Endothelial cell of umbilical vein (primary cell): ENCODE results near the gene WDR5. TPM values are rescaled to one million over a fixed set of nuclear protein-coding genes. Genes with fewer than 3 reads are reported as not detected.

Experiments used
- BruUV-seq: library from RNA; stranded (reverse); fragments of 400-500 nt; replicated peaks from 2 replicates; lab custom pipeline; 2021; lab: Mats Ljungman, UMichigan
- CTCF ChIA-PET: fragments of 300-600, 350-600 bp; sonication (Branson Sonifier 250); formaldehyde crosslinking; loops from one replicate; lab custom pipeline; 2021; ENCODE audit warnings: antibody characterized with exemption, inconsistent platforms; lab: Charles Lee
- POLR2A ChIA-PET: fragments of 300-600, 350-600 bp; sonication (Branson Sonifier 250); formaldehyde crosslinking; loops from one replicate; lab custom pipeline; 2021; ENCODE audit warnings: antibody characterized with exemption, inconsistent platforms; lab: Charles Lee
- DNase-seq: peaks from one replicate; pipeline ENCODE4 v3.0.0-alpha.2; 2011; ENCODE audit warnings: low read depth, low spot score
- FAIRE-seq: peaks from 2 replicates; lab custom pipeline; 2011; peaks lifted over from hg19 to GRCh38; lab: Jason Lieb, UNC
- H2AFZ ChIP-seq: 2 replicates; pipeline ENCODE4 v1.6.0; 2012; ENCODE audit warnings: low read depth, low read length, control low read depth, inconsistent platforms
- H3K27ac ChIP-seq: 2 replicates; pipeline ENCODE4 v1.5.1; 2011; ENCODE audit warnings: low read depth, mild to moderate bottlenecking, control low read depth, low read length, moderate library complexity; ENCODE audit not compliant: insufficient read depth
- H3K27me3 ChIP-seq, 2 experiments: 2 replicates each; pipeline versions ENCODE4 v1.6.0 to v1.6.1; 2011; ENCODE audit warnings: low read length in 2 of 2, mixed read lengths in 1 of 2; ENCODE audit not compliant: control insufficient read depth in 2 of 2, insufficient read depth in 2 of 2
- H3K36me3 ChIP-seq, 2 experiments: 2 replicates in 1 of 2; 3 replicates in 1 of 2; pipeline ENCODE4 v1.5.1; 2011; ENCODE audit warnings: low read length in 2 of 2, mild to moderate bottlenecking in 1 of 2, moderate library complexity in 1 of 2; ENCODE audit not compliant: control insufficient read depth in 2 of 2, insufficient read depth in 2 of 2; ENCODE audit errors: extremely low read depth in 1 of 2
- H3K4me1 ChIP-seq: 3 replicates; pipeline ENCODE4 v1.5.1; 2011; ENCODE audit warnings: mild to moderate bottlenecking, low read length; ENCODE audit not compliant: control insufficient read depth, insufficient read depth; ENCODE audit errors: extremely low read depth
- H3K4me2 ChIP-seq: 2 replicates; pipeline ENCODE4 v1.6.1; 2011; ENCODE audit warnings: low read length, control low read depth, mixed read lengths; ENCODE audit not compliant: insufficient read depth
- H3K4me3 ChIP-seq, 3 experiments: fragments of 200-600 bp in 1 of 3; sonication (generic), shearing (Covaris generic) in 1 of 3; replicated peaks in 1 of 3; 2 replicates each; pipeline ENCODE4 v1.5.1; 2011 to 2016; ENCODE audit warnings: control low read depth in 3 of 3, low read length in 3 of 3, mild to moderate bottlenecking in 2 of 3, inconsistent platforms in 1 of 3, low read depth in 1 of 3, moderate library complexity in 1 of 3; ENCODE audit not compliant: insufficient read depth in 1 of 3
- H3K79me2 ChIP-seq: 2 replicates; pipeline ENCODE4 v1.6.0; 2012; ENCODE audit warnings: low read length, inconsistent platforms; ENCODE audit not compliant: control insufficient read depth, insufficient read depth
- H3K9ac ChIP-seq: replicated peaks from 2 replicates; pipeline ENCODE3; 2011; ENCODE audit warnings: low read length, control low read depth; ENCODE audit not compliant: insufficient read depth; ENCODE audit errors: extremely low read depth
- H3K9me1 ChIP-seq: replicated peaks from 3 replicates; pipeline ENCODE4 v1.6.0; 2011; ENCODE audit warnings: mild to moderate bottlenecking, low read length; ENCODE audit not compliant: control insufficient read depth, insufficient read depth; ENCODE audit errors: extremely low read depth
- H3K9me3 ChIP-seq: replicated peaks from 2 replicates; pipeline ENCODE4 v1.5.1; 2012; ENCODE audit warnings: low read length, inconsistent platforms; ENCODE audit not compliant: control insufficient read depth, insufficient read depth
- H4K20me1 ChIP-seq: replicated peaks from 2 replicates; pipeline ENCODE3; 2011; ENCODE audit warnings: mild to moderate bottlenecking, low read length; ENCODE audit not compliant: control insufficient read depth, insufficient read depth; ENCODE audit errors: extremely low read depth
- GATA2 ChIP-seq: IDR thresholded peaks from 2 replicates; pipeline ENCODE4 v1.7.0; 2011; ENCODE audit warnings: low read depth, mild to moderate bottlenecking, moderate library complexity, mixed read lengths, low read length; ENCODE audit not compliant: insufficient read length, insufficient read depth
- POLR2A ChIP-seq: IDR thresholded peaks from 2 replicates; pipeline ENCODE4 v1.6.1; 2012; ENCODE audit warnings: low read depth, mild to moderate bottlenecking, control low read depth, low read length
- POLR2AphosphoS5 ChIP-seq: IDR thresholded peaks from 2 replicates; pipeline ENCODE4 v1.6.1; 2012; ENCODE audit warnings: low read depth, mild to moderate bottlenecking, control low read depth, low read length, moderate library complexity; ENCODE audit not compliant: insufficient read depth
- dilution Hi-C: fragments of 300-500 bp; cut with MboI; formaldehyde crosslinking; loops from one replicate; pipeline ENCODE4 v1.15.0; 2019; ENCODE audit warnings: low sequenced_read_pairs; ENCODE audit not compliant: extremely low pct_ligation_motif_present
- intact Hi-C: fragments of 100-400 bp; cut with micrococcal nuclease; formaldehyde crosslinking; loops from one replicate; pipeline ENCODE4 v1.10.0; 2022
- polyA plus RNA-seq, 4 experiments: library from polyadenylated mRNA; depleted of rRNA in 3 of 4; stranded (reverse) in 3 of 4; unstranded in 1 of 4; fragments of >200 nt; gene quantifications; 2 replicates each; pipeline versions ENCODE4 v1.2.1 to v1.2.3, GENCODE V29; 2011 to 2012; ENCODE audit warnings: missing spikeins in 1 of 4
- total RNA-seq: library from RNA; stranded (reverse); gene quantifications from 2 replicates; pipeline ENCODE4 v1.2.3, GENCODE V29; 2021
- TF ChIP-seq, protein P1 (sequence below): IDR thresholded peaks from 2 replicates; pipeline ENCODE4 v1.6.1; 2011; ENCODE audit not compliant: insufficient read depth, insufficient read length

WDR5 gene
- total and polyA plus RNA-seq, 2 donors (not counting 3 experiments of a cell fraction or from before 2014, with no cell fraction given), result 32.1 to 42.5 TPM

- H3K9ac ChIP-seq, result no peak overlapping the region
- H3K9me3 ChIP-seq, result no peaks in the 10 kb centered on the region
- intact Hi-C loops (loop anchor here (2.0 kb wide), 1 partner anchor 95 kb away; no protein-coding TSS in a partner anchor), dilution Hi-C loops (no loop called here)
- H3K27me3 ChIP-seq, result no peaks in the 10 kb centered on the region
- no peak for TF ChIP-seq POLR2AphosphoS5
- no peak for TF ChIP-seq POLR2A
- TF ChIP-seq GATA2, result no peak
- peaks cover 6 to 14% of the 10 kb centered on the region in 2 experiments for H3K36me3 ChIP-seq
- CTCF ChIA-PET, result interaction anchor here (0.9 kb wide), 1 partner anchor 13 kb away, joined by 4 read pairs; no protein-coding TSS in a partner anchor
- no peaks in the 10 kb centered on the region for H4K20me1 ChIP-seq
- no peak overlapping the region for H2AFZ ChIP-seq
- H3K27ac ChIP-seq, result no peak overlapping the region
- POLR2A ChIA-PET, result no interaction called here
- FAIRE-seq (no peak), DNase-seq (no peak)
- H3K9me1 ChIP-seq, result no peaks in the 10 kb centered on the region
- BruUV-seq, result no TSS peak
- H3K79me2 ChIP-seq, result no peaks in the 10 kb centered on the region
- H3K4me1 ChIP-seq, result peaks cover 4% of the 10 kb centered on the region
- H3K4me3 ChIP-seq, result no peak overlapping the region
- no peak overlapping the region for H3K4me2 ChIP-seq
Measured at GRCh38 chr9:134161647-134162046, 25.8 kb downstream of the WDR5 start.

- Histone ChIP-seq H3K9me1 (no peaks in the 10 kb centered on the region), H3K27ac (no peak overlapping the region), H4K20me1 (no peaks in the 10 kb centered on the region), H3K36me3 (peaks cover 6 to 9% of the 10 kb centered on the region in 2 experiments), H3K9ac (no peak overlapping the region), H3K9me3 (no peaks in the 10 kb centered on the region), H3K27me3 (no peaks in the 10 kb centered on the region), H2AFZ (no peak overlapping the region), H3K79me2 (no peaks in the 10 kb centered on the region), H3K4me1 (peaks cover 4% of the 10 kb centered on the region), H3K4me3 (no peak overlapping the region), H3K4me2 (no peak overlapping the region)
- ChIA-PET POLR2A (interaction anchor here (1.2 kb wide), 1 partner anchor 27 kb away, joined by 3 read pairs; the partner anchor contains the start of gene WDR5), CTCF (interaction anchor here (0.9 to 2.0 kb wide), 6 partner anchors 14 to 281 kb away, joined by 3 to 12 read pairs (median 4); partner anchors contain the start of gene WDR5)
- no TSS peak for BruUV-seq
- intact Hi-C loops, result loop anchor here (2.0 kb wide), 1 partner anchor 95 kb away; no protein-coding TSS in a partner anchor
- DNase-seq (no peak), FAIRE-seq (no peak)
- dilution Hi-C loops, result no loop called here
- TF ChIP-seq, protein P1, sequence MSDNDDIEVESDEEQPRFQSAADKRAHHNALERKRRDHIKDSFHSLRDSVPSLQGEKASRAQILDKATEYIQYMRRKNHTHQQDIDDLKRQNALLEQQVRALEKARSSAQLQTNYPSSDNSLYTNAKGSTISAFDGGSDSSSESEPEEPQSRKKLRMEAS, result no peak
- TF ChIP-seq POLR2AphosphoS5, result no peak
Measured at GRCh38 chr9:134162212-134162775, 26.4 kb downstream of the WDR5 start.
